ENCODE measurements around the gene OR10Z1.

The OR10Z1 gene

GRCh38 chr1:158654086-158654485 lies 49.0 kb downstream of the OR10Z1 start:
- TF ChIP-seq, protein P1, sequence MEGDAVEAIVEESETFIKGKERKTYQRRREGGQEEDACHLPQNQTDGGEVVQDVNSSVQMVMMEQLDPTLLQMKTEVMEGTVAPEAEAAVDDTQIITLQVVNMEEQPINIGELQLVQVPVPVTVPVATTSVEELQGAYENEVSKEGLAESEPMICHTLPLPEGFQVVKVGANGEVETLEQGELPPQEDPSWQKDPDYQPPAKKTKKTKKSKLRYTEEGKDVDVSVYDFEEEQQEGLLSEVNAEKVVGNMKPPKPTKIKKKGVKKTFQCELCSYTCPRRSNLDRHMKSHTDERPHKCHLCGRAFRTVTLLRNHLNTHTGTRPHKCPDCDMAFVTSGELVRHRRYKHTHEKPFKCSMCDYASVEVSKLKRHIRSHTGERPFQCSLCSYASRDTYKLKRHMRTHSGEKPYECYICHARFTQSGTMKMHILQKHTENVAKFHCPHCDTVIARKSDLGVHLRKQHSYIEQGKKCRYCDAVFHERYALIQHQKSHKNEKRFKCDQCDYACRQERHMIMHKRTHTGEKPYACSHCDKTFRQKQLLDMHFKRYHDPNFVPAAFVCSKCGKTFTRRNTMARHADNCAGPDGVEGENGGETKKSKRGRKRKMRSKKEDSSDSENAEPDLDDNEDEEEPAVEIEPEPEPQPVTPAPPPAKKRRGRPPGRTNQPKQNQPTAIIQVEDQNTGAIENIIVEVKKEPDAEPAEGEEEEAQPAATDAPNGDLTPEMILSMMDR (IDR thresholded peaks at IDR 0.05; ENCODE audit: low read depth, low read length, missing control alignments), result no peak
- in situ Hi-C loops (cut with HindIII; ENCODE audit: low sequenced_read_pairs), result no loop called here
- DNase-seq (ENCODE audit: low read depth), result no peak
- H3K4me3 ChIP-seq (ENCODE audit: low read depth, low read length), result no peak overlapping the region

- in situ Hi-C loops (cut with HindIII; ENCODE audit: low sequenced_read_pairs), result no loop called here
- no peak for DNase-seq (ENCODE audit: low read depth)
- H3K4me3 ChIP-seq (ENCODE audit: low read depth, low read length), result no peak overlapping the region
- TF ChIP-seq, protein P1 (IDR thresholded peaks at IDR 0.05; ENCODE audit: low read depth, low read length, missing control alignments), result no peak
Observed at GRCh38 chr1:158654571-158654970, 49.5 kb downstream of the OR10Z1 start.

Data from astrocyte of the cerebellum (primary cell).